ENCODE measurements around the gene TTC24.
"Not testable (repeated sequence)": the region's sequence is repeated elsewhere in the genome, so short reads cannot be mapped to it uniquely, and the experiment has no call there.

TTC24 gene

DNA sequence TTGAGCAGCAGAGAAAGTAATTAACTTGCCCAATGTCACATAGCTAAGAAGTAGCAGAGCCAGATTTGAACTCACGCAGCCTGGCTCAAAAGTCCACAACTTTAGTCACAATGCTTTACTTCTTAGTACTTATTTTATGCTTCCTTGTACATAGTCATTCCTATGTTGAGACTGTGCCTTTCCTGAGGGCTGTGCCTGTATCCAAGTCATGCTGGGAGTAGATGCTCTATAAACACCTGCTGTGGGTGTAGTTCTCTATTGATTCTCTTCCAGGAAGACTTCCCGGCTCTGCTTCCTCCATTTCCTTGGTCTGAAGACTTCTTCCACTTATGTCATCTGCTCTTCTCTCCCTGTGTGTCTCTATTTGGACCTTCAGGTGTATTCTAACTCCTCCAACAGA lies 23.8 kb upstream of the TTC24 start:
- DNase-seq, result no peak

GRCh38 chr1:156556354-156556753 lies 23.2 kb upstream of the TTC24 start:
- no peak for DNase-seq

DNA sequence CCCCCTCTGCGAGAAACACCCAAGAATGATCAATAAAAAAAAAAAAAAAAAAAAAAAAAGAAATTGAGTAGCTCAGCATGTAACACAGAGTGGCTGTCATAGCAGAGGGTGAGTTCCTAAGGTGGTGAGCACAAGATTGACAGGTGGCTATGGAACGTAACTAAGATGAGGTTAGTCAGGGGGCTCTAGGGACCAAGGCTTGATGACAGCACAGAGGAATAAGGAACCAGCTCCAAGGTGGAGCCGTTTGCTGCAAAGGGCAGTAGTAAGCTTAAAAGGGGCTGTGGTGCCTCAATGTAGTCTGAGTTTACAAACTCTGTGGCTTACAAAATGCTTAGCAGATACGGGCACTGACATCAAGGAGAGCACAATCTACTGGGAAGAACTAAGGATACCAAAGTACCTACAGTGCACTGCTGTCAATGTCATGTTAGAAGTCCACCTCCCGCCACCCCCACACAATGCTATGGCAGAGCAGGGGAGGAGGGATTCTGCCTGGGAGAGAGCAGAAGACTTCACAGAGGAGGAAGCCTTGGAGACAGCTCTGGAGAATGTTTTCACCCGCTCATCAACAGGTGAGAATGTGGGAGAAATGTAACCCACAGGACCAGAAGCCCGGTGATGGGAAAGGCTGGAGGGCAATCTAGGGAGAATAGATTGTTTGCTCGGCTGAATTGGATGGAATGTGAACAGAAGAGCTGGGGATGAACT lies 20.3 kb upstream of the TTC24 start:
- DNase-seq, result no peak

DNA sequence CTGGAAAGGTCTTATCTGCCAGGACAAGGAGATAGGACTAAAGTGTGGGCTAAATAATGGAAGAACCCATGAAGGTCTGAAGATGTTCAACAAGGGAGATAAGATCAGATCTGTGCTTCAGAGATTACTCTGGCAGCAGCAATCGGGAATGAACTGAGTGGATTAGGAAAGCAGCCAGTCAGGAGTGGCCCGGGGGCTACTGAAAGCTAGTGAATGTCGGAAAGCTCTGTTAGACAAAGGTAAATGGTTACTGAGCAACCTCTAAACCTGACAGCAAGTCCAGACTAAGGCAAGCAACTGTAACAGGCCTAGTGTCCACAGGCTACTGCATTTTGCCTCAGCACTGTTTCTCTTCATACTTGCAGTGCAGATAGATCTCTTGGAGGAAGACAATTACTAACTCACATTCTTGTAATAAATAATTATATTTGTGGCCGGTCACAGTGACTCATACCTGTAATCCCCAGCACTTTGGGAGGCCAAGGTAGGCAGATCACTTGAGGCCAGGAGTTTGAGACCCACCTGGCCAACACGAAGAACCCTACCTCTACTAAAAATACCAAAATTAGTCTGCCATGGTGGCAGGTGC lies 19.6 kb upstream of the TTC24 start:
- no peak for DNase-seq

GRCh38 chr1:156560585-156561163 lies 18.8 kb upstream of the TTC24 start:
- DNase-seq, result no peak

DNA sequence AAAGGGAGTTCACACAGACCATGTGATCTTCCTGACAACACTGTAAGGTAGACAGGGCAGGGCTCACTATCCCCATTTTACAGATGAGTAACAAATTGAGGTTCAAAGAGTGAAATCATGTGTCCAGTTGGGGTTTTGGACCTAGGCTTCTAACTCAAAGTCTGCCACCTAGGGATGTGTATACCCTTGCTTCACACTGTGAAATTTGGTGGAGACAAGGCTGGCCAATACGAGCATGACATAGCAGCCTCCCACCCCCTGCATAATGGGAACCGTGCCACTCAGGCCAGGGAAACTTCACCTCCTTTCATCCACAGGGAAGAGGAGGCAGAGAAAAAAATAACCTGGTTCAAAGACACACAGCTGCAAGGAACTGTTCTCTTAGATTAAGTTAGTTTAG lies 14.0 kb upstream of the TTC24 start:
- DNase-seq, result no peak

GRCh38 chr1:156566436-156566835 lies 13.1 kb upstream of the TTC24 start:
- DNase-seq, result no peak

- no peak for DNase-seq
Observed at GRCh38 chr1:156571261-156571852, 8.2 kb upstream of the TTC24 start.

GRCh38 chr1:156571919-156572662 lies 7.4 kb upstream of the TTC24 start, which contains the start of gene IQGAP3:
Gene IQGAP3 (minus strand): TSS chr1:156572565. CDS start chr1:156572529, 36 bp downstream.
- peak; percentile 75 for DNase-seq

DNA sequence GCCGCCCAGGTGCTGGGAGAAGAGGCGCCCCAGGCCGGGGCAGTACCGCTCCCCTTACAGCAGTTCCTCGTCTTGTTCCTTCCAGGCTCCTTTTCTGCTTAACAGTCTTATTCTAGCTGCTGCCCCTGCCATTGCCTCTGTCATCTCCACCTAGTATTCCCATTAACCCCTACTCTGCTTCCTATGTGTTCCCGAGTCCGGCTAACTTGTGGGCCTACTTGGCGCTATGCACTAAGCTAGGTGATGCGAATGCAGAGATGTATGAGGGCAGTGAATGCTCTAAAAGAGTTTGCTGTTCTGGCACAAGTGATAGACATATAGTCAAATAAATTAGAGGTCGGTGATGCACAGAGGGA lies 6.9 kb upstream of the TTC24 start:
- no peak for DNase-seq

GRCh38 chr1:156574039-156574633 lies 5.4 kb upstream of the TTC24 start:
- no peak for DNase-seq

DNA sequence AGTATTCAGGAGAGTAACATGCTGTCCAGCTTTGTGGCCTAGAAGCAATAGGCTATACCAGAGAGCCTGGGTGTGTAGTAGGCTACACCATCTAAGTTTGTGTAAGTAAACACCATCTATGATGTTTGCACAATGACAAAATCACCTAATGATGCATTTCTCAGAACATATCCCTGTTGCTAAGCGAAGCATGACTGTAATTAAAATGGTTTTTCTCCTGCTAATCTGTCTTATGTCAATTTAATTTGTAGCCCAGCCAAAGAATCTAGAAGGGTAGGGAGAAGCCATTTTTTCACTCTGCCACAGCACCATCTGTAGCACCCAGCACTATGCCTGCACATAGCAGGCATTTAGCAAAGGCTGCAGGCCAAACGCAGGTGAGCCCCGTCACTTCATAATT lies 2.0 kb upstream of the TTC24 start:
- DNase-seq, result no peak

DNA sequence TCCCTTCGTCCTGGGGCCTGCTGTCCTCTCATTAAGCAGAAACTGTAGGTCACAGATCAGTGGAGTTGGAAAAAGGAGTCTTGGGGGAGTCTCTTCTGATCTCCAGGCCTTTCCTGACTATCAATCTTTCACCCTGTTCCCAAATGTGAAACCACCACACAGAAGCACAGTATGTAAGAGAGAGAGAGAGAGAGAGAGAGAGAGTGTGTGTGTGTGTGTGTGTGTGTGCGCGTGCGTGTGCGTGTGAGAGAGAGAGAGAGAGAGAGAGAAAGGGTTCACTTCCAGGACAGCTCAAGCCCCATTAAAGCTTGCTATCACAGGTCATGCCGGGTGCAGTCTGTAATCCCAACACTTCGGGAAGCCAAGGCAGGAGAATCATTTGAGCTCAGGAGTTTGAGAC lies 1.5 kb upstream of the TTC24 start:
- no peak for DNase-seq

DNA sequence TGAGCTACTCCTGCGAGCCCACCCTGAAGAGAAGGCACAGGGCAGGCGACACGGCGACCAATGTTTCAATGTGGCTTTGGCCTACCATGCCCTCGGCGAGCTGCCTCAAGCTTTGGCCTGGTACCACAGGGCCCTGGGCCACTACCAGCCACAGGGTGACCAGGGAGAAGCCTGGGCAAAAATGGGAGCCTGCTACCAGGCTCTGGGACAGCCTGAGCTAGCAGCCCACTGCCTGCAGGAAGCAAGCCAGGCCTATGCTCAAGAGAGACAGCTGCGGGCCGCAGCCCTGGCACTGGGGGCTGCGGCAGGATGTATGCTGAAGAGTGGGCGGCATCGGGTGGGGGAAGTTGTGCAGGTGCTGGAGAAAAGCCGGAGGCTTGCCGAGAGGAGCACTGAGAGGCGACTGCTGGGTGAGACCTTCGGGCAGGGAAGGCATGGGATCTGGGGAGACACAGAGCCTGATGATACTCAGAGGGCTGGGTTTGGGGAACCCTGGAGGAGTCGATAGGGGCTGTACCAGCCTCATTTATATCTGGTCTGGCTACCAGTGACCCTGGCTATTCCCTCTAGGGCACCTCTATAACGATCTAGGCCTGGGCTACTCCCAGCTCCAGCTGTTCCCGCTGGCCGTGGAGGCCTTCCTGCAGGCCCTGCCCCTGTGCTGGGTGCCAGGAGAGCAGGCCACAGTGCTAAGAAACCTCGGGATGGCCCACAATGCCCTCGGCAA lies 2.3 kb downstream of the TTC24 start:
- DNase-seq, result no peak

- DNase-seq, result no peak
Observed at GRCh38 chr1:156582388-156583017, 3.0 kb downstream of the TTC24 start.

DNA sequence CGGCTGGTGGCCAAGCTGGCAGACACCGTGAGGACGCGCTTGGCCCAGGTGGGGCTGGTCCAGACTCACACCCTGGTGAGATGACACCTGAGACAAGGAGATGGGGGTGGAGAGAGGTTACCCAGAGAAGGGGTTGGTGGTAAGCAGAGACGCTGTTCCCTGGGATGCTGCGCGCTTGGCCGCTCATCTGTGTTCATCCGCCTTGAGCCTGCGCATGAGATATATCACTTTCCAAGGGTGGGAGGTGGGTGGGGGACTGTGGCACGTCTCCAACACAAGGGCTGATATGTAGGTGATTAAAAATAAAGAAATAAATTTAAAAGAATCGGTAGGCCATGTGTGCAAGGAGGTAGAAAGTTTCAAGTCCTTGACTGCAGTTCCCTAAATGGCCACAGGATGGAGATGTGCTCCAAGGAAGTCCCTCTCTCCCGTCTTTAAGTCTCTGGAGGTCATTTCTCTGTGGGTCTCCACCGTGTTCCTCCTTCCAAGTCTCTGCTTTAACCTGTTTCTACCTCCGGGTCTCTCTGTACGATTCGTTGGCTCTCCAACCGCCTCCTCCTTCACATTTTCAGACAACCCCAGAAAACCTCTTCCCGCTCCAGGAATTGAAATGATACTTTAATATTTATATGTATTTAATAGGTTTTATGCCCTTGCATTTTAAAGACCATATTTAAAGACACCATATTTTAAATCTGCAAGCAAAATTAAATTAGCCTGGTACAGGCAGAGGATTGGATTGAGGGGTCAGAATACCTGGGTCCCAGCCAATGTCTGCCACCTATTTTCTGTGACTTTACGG lies 4.5 kb downstream of the TTC24 start:
- peak; percentile 73 for DNase-seq

DNA sequence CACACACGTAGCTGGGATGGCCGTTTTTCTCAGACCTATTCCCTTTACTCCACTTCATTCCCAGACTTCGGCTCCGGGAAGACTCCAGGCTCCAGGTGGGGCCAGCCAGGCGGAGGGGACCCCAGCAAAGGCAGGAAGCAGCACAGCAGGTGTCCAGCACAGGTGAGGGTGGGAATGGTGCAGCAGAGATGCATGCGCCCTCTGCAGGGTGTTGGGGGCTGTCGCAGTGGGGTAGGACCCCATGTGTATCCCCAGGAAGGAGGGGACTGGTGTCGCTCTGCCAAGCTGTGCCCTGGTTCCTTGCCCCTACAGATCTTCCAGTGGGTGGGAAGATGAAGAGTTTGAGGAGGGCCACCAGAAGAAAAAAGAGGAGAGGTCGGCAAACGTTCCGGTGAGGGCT lies 5.3 kb downstream of the TTC24 start:
- DNase-seq, result no peak

DNA sequence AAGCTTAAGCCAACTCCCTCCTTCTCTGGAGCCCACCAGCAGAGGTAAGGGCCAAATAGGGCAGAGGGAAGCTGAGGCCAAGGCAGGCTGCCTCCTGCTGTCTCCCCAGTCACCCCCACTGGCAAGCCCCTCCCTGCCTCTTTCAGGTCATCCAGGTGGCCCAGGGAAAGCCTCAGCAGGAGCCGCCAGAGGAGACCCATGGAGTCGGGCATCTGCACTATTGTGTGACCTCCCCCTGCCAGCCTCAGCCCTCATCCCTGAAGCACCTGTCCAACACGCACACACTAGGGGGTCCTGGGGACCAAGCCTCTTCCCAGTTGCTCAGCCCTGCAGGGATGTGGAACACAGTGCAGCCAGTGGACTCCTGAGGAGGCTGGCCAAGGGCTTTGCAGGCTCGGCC lies 6.8 kb downstream of the TTC24 start:
- DNase-seq, result no peak

DNA sequence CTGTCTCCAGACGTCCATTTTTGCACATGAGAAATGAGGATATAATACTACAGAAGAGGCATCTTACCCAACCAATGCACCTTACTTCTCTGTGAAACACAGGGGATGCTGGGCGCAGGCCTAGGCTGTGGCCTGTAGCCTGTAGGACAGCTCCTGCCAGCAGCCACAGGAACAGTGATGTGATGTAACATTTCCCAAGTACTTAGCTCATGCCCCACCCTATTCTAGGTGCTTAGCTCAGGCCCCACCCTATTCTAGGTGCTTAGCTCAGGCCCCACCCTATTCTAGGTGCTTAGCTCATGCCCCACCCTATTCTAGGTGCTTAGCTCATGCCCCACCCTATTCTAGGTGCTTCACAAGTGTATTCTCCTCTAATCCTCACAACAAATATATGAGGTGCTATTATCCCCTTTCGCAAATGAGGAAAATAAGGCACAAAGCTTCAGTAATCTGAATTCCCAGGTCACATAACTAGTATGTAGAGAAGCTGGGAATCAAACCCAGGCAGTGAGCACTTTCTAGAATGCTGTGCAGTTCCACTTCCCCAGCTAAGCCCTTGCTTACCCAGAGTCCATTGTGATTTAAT lies 7.5 kb downstream of the TTC24 start:
- no peak for DNase-seq

DNA sequence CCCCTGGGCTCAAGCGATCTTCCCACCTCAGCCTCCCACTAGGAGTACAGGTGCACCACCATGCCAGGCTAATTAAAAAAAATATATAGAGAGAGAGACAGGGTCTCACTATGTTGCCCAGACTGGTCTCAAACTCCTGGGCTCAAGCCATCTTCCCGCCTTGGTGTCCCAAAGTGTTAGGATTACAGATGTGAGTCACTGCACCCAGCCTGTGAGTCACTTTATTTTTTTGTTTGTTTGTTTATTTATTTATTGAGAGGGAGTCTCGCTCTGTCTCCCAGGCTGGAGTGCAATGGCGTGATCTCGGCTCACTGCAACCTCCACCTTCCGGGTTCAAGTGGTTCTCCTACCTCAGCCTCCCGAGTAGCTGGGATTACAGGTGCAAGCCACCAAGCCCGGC lies 8.4 kb downstream of the TTC24 start:
- not testable (repeated sequence) for DNase-seq

DNA sequence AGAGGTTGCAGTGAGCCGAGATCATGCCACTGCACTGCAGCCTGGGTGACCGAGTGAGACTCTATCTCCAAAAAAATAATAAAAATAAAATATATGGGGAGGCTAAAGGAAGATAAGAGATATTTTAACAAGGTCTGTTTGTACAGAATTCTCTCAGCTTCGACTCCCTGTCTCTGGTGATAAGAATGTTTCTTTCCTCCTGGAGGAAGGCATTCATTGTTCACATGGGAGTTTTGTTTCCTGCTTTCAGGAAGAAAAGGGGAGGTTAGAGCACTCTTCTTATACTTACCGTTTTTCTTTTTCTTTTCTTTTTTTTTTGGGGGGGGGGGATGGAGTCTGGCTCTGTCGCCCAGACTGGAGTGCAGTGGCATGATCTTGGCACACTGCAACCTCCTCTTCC lies 10.0 kb downstream of the TTC24 start:
- no peak for DNase-seq
